ENCODE measurements around the gene UCP2. TPM values are rescaled to one million over a fixed set of nuclear protein-coding genes. Genes with fewer than 3 reads are reported as not detected.

Gene UCP2
- total and polyA plus RNA-seq, 9 of the 15 experiments (the other 6 are each of a cell fraction or from before 2014, with no cell fraction given) = 19.2 to 216 (median 87.9) TPM

DNA sequence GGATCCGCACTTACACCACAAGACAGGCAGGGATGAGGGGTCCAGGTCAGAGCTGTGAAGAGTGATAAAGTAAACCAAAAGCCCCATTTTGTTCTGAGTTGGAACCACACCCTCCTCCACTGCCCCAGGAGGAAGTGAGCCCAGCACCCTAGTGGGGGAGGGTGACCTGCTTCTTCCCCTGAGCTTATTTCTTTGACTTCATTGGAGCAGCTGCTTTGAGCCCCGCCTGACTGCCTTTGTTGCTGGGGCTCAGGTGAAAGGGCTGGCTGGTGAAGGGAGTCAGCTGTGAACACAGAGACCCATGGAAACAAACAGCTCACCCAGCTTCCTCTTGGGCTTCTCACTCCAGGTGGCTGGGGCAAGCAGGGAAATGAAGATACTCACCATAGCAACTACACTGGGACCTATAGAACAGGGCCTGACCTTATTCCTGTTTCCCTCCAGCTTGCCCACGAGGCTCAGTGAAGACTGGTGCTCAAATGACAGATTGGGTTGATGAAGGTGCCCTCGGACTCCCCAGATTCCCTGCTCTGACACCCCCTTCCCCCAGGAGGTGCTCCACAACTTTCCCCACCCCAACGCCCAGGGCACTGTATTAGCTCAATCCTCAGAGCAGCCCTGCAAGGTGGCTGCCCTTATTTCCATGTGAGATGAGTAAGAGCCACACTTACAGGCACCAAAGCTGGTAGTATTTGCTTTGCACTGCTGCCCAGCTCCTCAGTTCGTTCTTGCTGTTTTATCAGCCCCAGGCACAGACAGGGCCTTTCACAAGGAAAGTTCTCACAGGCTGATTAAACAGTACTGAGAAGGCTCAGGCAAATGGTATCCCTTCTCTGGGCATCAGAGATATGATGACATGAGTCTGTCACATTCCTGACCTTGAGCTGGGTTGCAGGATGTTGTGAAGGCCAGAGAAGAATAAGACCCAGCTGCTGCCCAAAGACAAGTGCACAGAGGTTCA, 2.4 kb downstream of the UCP2 start (continued):
- TF ChIP-seq, protein P1, sequence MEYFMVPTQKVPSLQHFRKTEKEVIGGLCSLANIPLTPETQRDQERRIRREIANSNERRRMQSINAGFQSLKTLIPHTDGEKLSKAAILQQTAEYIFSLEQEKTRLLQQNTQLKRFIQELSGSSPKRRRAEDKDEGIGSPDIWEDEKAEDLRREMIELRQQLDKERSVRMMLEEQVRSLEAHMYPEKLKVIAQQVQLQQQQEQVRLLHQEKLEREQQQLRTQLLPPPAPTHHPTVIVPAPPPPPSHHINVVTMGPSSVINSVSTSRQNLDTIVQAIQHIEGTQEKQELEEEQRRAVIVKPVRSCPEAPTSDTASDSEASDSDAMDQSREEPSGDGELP (CRISPR knock-in tag; IDR thresholded peaks at IDR 0.05; ENCODE audit: borderline replicate concordance) = peak; percentile 97
- TF ChIP-seq ZNF764 (CRISPR knock-in tag; IDR thresholded peaks at IDR 0.05; ENCODE audit: low read depth) = no peak
- TF ChIP-seq TRIM24 (IDR thresholded peaks at IDR 0.05) = 0 out of 4 replicates have a peak, but pooled peaks of 1 of the 2 experiments have one; percentile 36
- TF ChIP-seq ZHX1 (conservative IDR thresholded peaks at IDR 0.05; ENCODE audit: low read length) = no peak
- no peak for TF ChIP-seq PRDM10 (IDR thresholded peaks at IDR 0.05; ENCODE audit: partially characterized antibody)
- TF ChIP-seq GABPB1 (CRISPR knock-in tag; IDR thresholded peaks at IDR 0.05) = peak; percentile 51
- no peak for TF ChIP-seq NR2C2 (CRISPR knock-in tag; IDR thresholded peaks at IDR 0.05)
- peak; percentile 38; the same call in 1 of the 2 replicates for TF ChIP-seq NR2C2 (tag; IDR thresholded peaks at IDR 0.05)
- peak; percentile 86 for TF ChIP-seq CBFA2T3 (IDR thresholded peaks at IDR 0.05)
- no peak for TF ChIP-seq MECOM (CRISPR knock-in tag; IDR thresholded peaks at IDR 0.05)
- TF ChIP-seq, protein P2, sequence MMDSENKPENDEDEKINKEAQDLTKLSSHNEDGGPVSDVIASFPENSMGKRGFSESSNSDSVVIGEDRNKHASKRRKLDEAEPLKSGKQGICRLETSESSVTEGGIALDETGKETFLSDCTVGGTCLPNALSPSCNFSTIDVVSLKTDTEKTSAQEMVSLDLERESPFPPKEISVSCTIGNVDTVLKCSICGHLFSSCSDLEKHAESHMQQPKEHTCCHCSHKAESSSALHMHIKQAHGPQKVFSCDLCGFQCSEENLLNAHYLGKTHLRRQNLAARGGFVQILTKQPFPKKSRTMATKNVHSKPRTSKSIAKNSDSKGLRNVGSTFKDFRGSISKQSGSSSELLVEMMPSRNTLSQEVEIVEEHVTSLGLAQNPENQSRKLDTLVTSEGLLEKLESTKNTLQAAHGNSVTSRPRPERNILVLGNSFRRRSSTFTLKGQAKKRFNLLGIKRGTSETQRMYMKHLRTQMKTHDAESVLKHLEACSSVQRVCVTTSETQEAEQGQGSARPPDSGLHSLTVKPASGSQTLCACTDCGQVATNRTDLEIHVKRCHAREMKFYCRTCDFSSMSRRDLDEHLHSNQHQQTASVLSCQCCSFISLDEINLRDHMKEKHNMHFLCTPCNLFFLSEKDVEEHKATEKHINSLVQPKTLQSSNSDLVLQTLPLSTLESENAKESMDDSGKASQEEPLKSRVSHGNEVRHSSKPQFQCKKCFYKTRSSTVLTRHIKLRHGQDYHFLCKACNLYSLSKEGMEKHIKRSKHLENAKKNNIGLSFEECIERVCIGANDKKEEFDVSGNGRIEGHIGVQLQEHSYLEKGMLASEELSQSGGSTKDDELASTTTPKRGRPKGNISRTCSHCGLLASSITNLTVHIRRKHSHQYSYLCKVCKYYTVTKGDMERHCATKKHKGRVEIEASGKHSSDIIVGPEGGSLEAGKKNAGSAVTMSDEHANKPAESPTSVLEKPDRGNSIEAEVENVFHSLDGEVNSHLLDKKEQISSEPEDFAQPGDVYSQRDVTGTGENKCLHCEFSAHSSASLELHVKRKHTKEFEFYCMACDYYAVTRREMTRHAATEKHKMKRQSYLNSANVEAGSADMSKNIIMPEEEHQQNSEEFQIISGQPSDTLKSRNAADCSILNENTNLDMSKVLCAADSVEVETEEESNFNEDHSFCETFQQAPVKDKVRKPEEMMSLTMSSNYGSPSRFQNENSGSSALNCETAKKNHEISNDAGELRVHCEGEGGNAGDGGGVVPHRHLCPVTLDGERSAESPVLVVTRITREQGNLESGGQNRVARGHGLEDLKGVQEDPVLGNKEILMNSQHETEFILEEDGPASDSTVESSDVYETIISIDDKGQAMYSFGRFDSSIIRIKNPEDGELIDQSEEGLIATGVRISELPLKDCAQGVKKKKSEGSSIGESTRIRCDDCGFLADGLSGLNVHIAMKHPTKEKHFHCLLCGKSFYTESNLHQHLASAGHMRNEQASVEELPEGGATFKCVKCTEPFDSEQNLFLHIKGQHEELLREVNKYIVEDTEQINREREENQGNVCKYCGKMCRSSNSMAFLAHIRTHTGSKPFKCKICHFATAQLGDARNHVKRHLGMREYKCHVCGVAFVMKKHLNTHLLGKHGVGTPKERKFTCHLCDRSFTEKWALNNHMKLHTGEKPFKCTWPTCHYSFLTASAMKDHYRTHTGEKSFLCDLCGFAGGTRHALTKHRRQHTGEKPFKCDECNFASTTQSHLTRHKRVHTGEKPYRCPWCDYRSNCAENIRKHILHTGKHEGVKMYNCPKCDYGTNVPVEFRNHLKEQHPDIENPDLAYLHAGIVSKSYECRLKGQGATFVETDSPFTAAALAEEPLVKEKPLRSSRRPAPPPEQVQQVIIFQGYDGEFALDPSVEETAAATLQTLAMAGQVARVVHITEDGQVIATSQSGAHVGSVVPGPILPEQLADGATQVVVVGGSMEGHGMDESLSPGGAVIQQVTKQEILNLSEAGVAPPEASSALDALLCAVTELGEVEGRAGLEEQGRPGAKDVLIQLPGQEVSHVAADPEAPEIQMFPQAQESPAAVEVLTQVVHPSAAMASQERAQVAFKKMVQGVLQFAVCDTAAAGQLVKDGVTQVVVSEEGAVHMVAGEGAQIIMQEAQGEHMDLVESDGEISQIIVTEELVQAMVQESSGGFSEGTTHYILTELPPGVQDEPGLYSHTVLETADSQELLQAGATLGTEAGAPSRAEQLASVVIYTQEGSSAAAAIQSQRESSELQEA (IDR thresholded peaks at IDR 0.05; ENCODE audit: low read depth) = no peak

All from K562 (cell line).